ENCODE measurements around the gene UBE2J2. TPM values are rescaled to one million over a fixed set of nuclear protein-coding genes. Genes with fewer than 3 reads are reported as not detected.

UBE2J2 gene
- polyA plus RNA-seq, 2 of the 4 experiments (the other 2 are of a cell fraction): 21.2 to 36.2 TPM

DNA sequence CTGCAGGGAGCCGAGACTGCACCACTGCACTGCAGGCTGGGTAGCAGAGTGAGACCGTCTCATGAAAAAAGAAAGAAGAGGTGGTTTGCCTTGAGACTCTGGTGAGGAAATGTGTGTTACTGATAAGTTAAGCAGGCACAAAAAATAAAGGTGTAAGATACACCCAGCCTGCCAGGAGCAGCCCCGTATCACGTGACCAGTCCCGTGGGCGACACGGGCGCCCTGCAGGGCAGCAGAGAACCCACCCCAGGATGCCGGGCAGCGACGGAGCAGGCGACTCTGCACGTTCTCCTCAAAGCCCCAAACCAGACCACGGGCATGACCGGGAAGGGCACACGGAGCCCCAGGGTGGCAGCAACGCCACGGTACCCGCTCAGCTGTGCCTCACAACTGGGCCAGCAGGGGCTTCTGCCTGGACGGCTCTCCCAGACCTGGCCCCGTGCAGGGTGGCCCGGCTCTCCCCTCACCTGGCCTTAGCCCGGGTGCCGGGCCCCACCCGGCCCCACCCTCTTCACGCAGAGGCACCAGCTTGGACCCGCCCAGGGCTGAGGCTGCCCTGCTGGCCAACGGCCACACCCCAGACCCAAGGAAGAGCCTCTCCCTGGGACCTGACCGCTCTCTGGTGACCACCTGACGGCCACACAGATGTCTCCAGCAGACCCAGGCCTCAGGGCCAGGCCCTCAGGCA lies 51.6 kb downstream of the UBE2J2 start:
- POLR2A ChIA-PET: no interaction called here
- ATAC-seq: no peak; a peak in 1 of 6 replicates
- no peak overlapping the region for H3K4me2 ChIP-seq
- no peak overlapping the region for H3K4me3 ChIP-seq
- no peaks in the 10 kb centered on the region for H3K9me3 ChIP-seq
- no peak for TF ChIP-seq TFCP2L1 (CRISPR knock-in tag; IDR thresholded peaks at IDR 0.05)
- no peak for TF ChIP-seq FOSL2 (IDR thresholded peaks at IDR 0.05)
- no peak for TF ChIP-seq FOSL2 (CRISPR knock-in tag; IDR thresholded peaks at IDR 0.05)
- TF ChIP-seq EHMT2 (IDR thresholded peaks at IDR 0.05; ENCODE audit: low read depth): no peak
- TF ChIP-seq RARB (CRISPR knock-in tag; IDR thresholded peaks at IDR 0.05): no peak
- TF ChIP-seq CBX8 (IDR thresholded peaks at IDR 0.05): no peak
- TF ChIP-seq FOXS1 (CRISPR knock-in tag; IDR thresholded peaks at IDR 0.05): no peak
- TF ChIP-seq POLR2A (IDR thresholded peaks at IDR 0.05; ENCODE audit: low read length): no peak
- TF ChIP-seq EHF (CRISPR knock-in tag; IDR thresholded peaks at IDR 0.05): no peak
- TF ChIP-seq RFX5 (IDR thresholded peaks at IDR 0.05): no peak
- TF ChIP-seq, protein P1, sequence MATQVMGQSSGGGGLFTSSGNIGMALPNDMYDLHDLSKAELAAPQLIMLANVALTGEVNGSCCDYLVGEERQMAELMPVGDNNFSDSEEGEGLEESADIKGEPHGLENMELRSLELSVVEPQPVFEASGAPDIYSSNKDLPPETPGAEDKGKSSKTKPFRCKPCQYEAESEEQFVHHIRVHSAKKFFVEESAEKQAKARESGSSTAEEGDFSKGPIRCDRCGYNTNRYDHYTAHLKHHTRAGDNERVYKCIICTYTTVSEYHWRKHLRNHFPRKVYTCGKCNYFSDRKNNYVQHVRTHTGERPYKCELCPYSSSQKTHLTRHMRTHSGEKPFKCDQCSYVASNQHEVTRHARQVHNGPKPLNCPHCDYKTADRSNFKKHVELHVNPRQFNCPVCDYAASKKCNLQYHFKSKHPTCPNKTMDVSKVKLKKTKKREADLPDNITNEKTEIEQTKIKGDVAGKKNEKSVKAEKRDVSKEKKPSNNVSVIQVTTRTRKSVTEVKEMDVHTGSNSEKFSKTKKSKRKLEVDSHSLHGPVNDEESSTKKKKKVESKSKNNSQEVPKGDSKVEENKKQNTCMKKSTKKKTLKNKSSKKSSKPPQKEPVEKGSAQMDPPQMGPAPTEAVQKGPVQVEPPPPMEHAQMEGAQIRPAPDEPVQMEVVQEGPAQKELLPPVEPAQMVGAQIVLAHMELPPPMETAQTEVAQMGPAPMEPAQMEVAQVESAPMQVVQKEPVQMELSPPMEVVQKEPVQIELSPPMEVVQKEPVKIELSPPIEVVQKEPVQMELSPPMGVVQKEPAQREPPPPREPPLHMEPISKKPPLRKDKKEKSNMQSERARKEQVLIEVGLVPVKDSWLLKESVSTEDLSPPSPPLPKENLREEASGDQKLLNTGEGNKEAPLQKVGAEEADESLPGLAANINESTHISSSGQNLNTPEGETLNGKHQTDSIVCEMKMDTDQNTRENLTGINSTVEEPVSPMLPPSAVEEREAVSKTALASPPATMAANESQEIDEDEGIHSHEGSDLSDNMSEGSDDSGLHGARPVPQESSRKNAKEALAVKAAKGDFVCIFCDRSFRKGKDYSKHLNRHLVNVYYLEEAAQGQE (IDR thresholded peaks at IDR 0.05): no peak
- no peak for TF ChIP-seq HOXB13 (CRISPR knock-in tag; IDR thresholded peaks at IDR 0.05; ENCODE audit: low read depth)
- TF ChIP-seq CEBPB (IDR thresholded peaks at IDR 0.05): no peak
- TF ChIP-seq, protein P2, sequence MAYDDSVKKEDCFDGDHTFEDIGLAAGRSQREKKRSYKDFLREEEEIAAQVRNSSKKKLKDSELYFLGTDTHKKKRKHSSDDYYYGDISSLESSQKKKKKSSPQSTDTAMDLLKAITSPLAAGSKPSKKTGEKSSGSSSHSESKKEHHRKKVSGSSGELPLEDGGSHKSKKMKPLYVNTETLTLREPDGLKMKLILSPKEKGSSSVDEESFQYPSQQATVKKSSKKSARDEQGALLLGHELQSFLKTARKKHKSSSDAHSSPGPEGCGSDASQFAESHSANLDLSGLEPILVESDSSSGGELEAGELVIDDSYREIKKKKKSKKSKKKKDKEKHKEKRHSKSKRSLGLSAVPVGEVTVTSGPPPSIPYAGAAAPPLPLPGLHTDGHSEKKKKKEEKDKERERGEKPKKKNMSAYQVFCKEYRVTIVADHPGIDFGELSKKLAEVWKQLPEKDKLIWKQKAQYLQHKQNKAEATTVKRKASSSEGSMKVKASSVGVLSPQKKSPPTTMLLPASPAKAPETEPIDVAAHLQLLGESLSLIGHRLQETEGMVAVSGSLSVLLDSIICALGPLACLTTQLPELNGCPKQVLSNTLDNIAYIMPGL (CRISPR knock-in tag; IDR thresholded peaks at IDR 0.05; ENCODE audit: borderline replicate concordance): no peak
- TF ChIP-seq ZNF302 (CRISPR knock-in tag; IDR thresholded peaks at IDR 0.05): no peak
- H3K27ac ChIP-seq: no peak overlapping the region
- no peak for FAIRE-seq
- DNase-seq (ENCODE audit: low read depth in 1 of 2, low spot score in 1 of 2): no peak
- H3K4me1 ChIP-seq: no peaks in the 10 kb centered on the region
- 86% methylated on average over 16 of the region's 30 CpGs for WGBS (ENCODE audit: missing lambda C conversion rate)
- CTCF ChIA-PET: interaction anchor here (1.7 kb wide), 1 partner anchor 99 kb away, joined by 4 read pairs; no protein-coding TSS in a partner anchor

- 93% methylated on average over 19 of the region's 24 CpGs for WGBS (ENCODE audit: missing lambda C conversion rate)
These were observed 53.5 kb downstream of the UBE2J2 start for GRCh38 chr1:1220197-1220596.

More at GRCh38 chr1:1220197-1220596, 53.5 kb downstream of the UBE2J2 start:
- Histone ChIP-seq H3K27ac (no peak overlapping the region), H3K4me1 (no peaks in the 10 kb centered on the region), H3K4me3 (no peak overlapping the region), H3K4me2 (no peak overlapping the region), H3K9me3 (no peaks in the 10 kb centered on the region)
- ChIA-PET CTCF (interaction anchor here (1.7 kb wide), 1 partner anchor 98 kb away, joined by 5 read pairs; no protein-coding TSS in a partner anchor), POLR2A (no interaction called here)
- ATAC-seq: no peak
- no peak for DNase-seq (ENCODE audit: low read depth in 1 of 2, low spot score in 1 of 2)
- FAIRE-seq: no peak
- no peak for TF ChIP-seq MAZ (IDR thresholded peaks at IDR 0.05; ENCODE audit: borderline replicate concordance, low read depth, low read length)
- TF ChIP-seq CBX8 (IDR thresholded peaks at IDR 0.05): no peak
- TF ChIP-seq ZFP36 (IDR thresholded peaks at IDR 0.05; ENCODE audit: borderline replicate concordance, partially characterized antibody): no peak
- no peak for TF ChIP-seq CHD2 (IDR thresholded peaks at IDR 0.05; ENCODE audit: low read length, partially characterized antibody)
- TF ChIP-seq EP300 (IDR thresholded peaks at IDR 0.05): no peak
- TF ChIP-seq USF2 (IDR thresholded peaks at IDR 0.05): no peak
- no peak for TF ChIP-seq ATOH8 (CRISPR knock-in tag; IDR thresholded peaks at IDR 0.05; ENCODE audit: low read depth)
- no peak for TF ChIP-seq HOXA7 (CRISPR knock-in tag; IDR thresholded peaks at IDR 0.05)
- no peak for TF ChIP-seq CEBPB (IDR thresholded peaks at IDR 0.05)
- TF ChIP-seq EHMT2 (IDR thresholded peaks at IDR 0.05; ENCODE audit: low read depth): no peak
- no peak for TF ChIP-seq KDM1A (IDR thresholded peaks at IDR 0.05; ENCODE audit: low read depth)
- no peak for TF ChIP-seq JUN (IDR thresholded peaks at IDR 0.05)
